ENCODE measurements around the gene SLC25A26. TPM values are rescaled to one million over a fixed set of nuclear protein-coding genes. Genes with fewer than 3 reads are reported as not detected.

The SLC25A26 gene
- total RNA-seq, 1 donor from 2014 or later: 18.0 TPM

DNA sequence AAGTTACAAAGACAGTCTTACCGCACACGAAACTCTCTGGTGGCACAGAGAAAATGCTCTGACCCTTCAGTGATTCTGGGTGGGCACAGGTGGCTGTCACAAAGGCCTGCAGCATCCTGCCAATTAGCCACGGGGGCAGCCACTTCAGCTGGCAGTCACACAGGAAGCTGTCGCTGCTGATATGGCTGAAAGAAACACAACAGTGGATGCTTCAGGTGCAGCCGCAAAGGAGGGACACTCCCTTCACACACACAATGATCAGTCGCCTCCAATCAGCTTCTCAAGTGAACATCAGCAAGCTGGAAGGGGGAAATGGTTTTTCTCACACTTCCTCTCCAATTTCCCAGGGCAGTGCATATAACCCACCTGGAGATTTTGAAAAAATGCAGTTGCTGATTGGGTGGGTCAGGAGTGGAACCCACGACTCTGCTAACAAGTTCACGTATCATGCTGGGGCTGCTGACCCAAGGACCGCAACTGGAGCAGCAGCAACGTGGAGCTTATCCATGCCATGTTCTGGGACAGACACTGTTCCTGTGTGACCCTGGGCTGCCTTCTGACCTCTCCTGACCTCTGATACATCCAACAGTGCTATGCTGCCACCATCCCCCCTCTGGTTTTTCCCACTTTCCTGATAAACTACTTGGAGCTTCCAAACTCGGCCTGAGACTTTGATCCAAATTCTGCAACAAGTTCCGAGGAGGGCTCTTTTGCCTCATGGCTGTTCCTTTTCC, 173.4 kb downstream of the SLC25A26 start:
- Histone ChIP-seq H3K4me1 (no peaks in the 10 kb centered on the region), H3K36me3 (peaks cover 64% of the 10 kb centered on the region), H3K9me3 (no peaks in the 10 kb centered on the region), H3K27ac (no peak overlapping the region), H3K27me3 (no peaks in the 10 kb centered on the region), H3K4me3 (no peak overlapping the region)
- DNase-seq: no peak
- no peak for ATAC-seq
- intact Hi-C loops (cut with DNase I): no loop called here
- no peak for TF ChIP-seq CTCF (IDR thresholded peaks at IDR 0.05)

DNA sequence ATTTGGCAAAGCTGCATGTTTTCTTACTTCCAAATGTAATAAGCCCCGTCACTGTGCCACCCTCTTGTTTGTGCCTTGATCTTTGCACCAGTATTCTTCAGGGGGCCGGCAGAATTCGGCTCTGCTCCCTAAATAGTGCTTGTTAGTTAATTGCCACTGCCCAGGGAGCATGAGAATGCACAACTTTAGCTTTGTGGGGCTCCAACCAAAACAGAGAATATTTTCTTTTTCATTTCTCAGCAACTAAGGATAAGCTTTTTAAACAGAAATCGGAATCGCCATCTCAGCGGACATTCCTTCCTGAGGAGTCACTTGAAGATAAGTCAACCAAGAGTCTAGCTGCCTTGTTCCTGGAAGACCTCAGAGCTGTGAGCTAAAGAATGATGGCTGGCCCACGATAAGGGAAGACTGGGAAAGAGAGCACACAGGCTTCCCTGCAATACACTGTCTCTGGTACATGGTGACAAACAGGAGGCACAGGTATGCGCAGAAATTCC, 174.0 kb downstream of the SLC25A26 start:
- Histone ChIP-seq H3K4me3 (no peak overlapping the region), H3K4me1 (no peaks in the 10 kb centered on the region), H3K27ac (no peak overlapping the region), H3K27me3 (no peaks in the 10 kb centered on the region), H3K36me3 (peaks cover 62% of the 10 kb centered on the region), H3K9me3 (no peaks in the 10 kb centered on the region)
- ATAC-seq (no peak), DNase-seq (no peak)
- TF ChIP-seq CTCF (IDR thresholded peaks at IDR 0.05): no peak
- intact Hi-C loops (cut with DNase I): no loop called here

- intact Hi-C loops (cut with DNase I): no loop called here
- DNase-seq (no peak), ATAC-seq (no peak)
- Histone ChIP-seq H3K36me3 (peaks cover 61% of the 10 kb centered on the region), H3K27ac (no peak overlapping the region), H3K27me3 (no peaks in the 10 kb centered on the region), H3K9me3 (no peaks in the 10 kb centered on the region), H3K4me3 (no peak overlapping the region), H3K4me1 (no peaks in the 10 kb centered on the region)
- TF ChIP-seq CTCF (IDR thresholded peaks at IDR 0.05): no peak
Measured at GRCh38 chr3:66395635-66396034, 174.8 kb downstream of the SLC25A26 start.

- Histone ChIP-seq H3K27me3 (no peaks in the 10 kb centered on the region), H3K4me3 (no peak overlapping the region), H3K4me1 (no peaks in the 10 kb centered on the region), H3K27ac (no peak overlapping the region), H3K36me3 (peaks cover 61% of the 10 kb centered on the region), H3K9me3 (no peaks in the 10 kb centered on the region)
- intact Hi-C loops (cut with DNase I): no loop called here
- DNase-seq: no peak
- ATAC-seq: no peak
- no peak for TF ChIP-seq CTCF (IDR thresholded peaks at IDR 0.05)
Measured at GRCh38 chr3:66396161-66396760, 175.5 kb downstream of the SLC25A26 start.

- intact Hi-C loops (cut with DNase I): no loop called here
- Histone ChIP-seq H3K4me1 (no peaks in the 10 kb centered on the region), H3K27ac (no peak overlapping the region), H3K27me3 (no peaks in the 10 kb centered on the region), H3K9me3 (no peaks in the 10 kb centered on the region), H3K36me3 (peaks cover 56% of the 10 kb centered on the region), H3K4me3 (no peak overlapping the region)
- DNase-seq: no peak
- TF ChIP-seq CTCF (IDR thresholded peaks at IDR 0.05): no peak
- no peak for ATAC-seq
Measured at GRCh38 chr3:66396888-66397287, 176.1 kb downstream of the SLC25A26 start.
